HG02642 (cell line): Measurements from ENCODE around the gene PTPRM.

ENCODE experiments used
- ATAC-seq: cut with Tn5 transposase; IDR thresholded peaks from one replicate; pipeline ENCODE4 v1.9.1; 2021; ENCODE audit warnings: mild to moderate bottlenecking; ENCODE audit not compliant: unreplicated experiment, poor library complexity

PTPRM gene

GRCh38 chr18:7749008-7749405, 181.9 kb downstream of the PTPRM start:
- no peak for ATAC-seq

- ATAC-seq, result no peak
Observed at GRCh38 chr18:7749510-7749981, 182.4 kb downstream of the PTPRM start.

- ATAC-seq, result no peak
Observed at GRCh38 chr18:7750095-7750663, 183.1 kb downstream of the PTPRM start.

DNA sequence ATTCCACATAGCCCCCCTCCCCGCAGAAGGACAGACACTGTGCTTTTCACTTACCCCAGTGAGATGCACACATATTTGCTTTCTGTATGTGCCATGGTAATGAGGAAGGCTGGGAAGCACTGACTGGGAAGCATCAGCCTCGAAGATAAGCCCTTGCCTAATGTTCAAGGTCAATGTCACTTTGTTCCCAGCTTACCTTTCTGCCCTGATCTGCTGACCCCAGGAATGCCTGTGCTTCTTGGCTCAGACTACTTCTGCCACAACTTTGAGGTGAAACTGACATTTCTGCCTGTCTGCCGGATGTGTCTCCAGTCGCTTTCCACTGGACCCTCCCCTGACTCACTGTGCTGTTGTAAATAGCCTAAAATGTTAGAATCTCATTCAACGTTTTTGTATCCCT, 183.8 kb downstream of the PTPRM start:
- ATAC-seq, result no peak

DNA sequence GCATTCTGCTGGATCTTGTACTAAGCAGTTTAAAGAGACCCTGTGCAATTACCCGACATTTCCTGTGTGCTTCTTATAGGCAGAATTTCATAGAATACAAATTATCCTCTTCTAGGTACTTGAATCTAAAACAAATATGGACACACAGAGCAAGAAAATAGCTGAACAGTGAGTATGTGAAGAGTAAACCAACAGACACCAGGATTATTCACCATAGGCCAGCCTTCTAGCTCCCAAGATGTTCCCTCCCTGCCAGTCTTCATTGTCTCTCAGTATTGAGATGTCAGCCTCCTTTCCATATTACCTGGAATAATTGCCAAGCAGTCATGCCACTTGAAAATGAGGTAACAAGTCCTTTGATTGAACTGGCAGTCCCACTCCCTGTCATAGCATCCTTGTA, 187.1 kb downstream of the PTPRM start:
- no peak for ATAC-seq

DNA sequence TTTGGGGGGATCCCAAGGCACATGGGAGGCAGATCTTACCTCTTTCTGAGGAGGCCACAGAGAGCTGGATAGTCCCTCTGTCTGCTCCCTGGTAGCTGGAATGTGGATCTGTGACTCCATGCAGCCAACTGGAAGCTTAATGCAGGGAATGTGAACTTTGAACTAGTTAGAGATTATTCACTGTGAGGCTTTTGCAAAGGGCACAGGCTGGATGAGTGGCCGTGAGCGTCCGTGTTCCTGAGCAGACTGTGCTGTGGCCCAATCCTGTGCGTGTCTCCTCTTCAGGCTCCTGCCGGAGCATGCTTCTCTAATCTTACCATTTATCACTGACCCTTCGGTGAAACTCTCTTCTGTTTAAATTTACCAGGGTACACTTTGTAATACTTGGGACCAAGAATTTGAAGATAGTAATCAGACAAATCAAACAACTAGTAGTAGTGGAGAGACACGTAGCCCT, 187.6 kb downstream of the PTPRM start:
- no peak for ATAC-seq

DNA sequence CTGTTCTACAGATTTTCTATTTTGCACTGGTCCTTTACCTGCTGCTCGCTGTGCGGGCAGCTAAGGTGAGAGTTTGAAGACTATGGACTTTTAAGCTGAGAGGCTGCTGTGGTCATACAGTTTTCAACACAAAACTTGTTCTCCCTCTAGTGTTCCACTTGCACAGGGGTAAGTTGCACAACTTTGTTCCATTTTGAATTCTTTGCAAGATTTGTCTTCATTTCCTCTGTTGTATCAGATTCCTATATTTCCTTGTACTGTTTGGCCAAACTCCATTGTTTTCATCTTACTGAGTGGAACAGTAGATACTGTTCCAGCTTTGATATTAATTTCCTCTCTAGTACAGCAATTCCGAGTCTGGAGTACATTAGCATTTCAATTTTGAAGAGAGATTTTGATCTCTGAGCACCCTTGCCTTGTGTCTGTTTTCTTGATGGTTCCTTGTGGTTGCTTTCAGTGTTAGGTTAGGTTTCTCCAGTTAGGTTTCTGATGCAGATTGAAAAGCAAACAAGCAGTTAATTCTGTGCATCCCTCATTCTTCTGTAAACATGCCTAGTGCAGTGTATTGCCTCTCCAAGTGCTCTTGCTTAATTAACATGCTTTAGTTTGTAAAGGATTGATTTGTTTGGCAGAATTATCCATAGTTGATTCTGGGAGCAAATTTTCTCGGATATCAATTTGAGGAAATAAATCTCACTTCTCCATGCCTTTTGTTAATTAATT, 188.8 kb downstream of the PTPRM start:
- no peak for ATAC-seq

- ATAC-seq, result no peak
Observed at GRCh38 chr18:7757175-7757574, 190.1 kb downstream of the PTPRM start.

- ATAC-seq, result no peak
Observed at GRCh38 chr18:7758764-7759163, 191.6 kb downstream of the PTPRM start.

DNA sequence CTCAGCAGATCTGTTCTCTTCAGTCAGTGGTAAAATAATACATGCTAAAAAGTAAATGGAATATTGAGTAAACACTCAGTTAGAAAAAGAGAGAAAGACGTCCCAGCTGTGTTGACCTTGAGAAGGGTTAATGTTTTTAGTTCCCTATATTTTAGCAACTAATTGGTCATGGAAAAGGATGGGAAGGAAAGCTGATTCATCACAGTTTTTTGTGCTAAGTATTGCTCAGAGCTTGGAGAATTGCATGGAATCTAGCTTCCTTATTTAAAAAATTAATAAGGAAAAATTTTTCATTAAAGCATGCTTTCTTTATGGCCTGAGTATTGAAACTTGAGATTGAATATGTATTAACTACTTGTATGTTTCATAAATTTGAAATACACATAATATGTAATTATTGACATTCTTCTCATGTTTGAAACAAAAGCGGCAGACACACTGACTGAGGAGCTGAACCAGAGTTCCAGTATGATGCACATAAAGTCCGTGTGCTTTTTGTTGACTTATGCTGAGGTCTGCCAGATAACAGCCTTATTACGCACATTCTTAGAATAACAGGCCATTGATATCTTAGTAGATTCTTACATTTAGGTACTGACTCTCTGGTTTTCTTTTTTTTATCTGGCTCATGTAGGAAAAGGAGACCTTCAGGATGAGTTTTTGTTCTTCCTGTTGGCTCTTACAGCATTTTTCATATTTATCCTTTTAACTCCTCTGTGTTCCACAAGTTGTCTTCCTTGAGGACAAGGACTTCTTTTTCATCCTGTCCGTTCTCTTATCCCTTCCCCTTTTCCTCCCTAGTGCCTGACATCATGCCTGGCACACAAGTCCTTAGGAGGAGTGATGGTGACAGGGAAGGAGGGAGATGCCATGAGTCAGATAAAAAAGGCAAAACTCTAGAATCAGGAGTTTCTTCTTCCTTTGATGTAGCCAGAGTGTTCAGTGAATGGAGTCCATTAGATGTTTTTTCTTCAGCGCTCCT, 194.1 kb downstream of the PTPRM start:
- ATAC-seq, result no peak

GRCh38 chr18:7764405-7764804, 197.3 kb downstream of the PTPRM start:
- no peak for ATAC-seq

GRCh38 chr18:7766346-7766745, 199.2 kb downstream of the PTPRM start:
- ATAC-seq, result no peak

GRCh38 chr18:7766817-7767216, 199.7 kb downstream of the PTPRM start:
- no peak for ATAC-seq

- ATAC-seq, result no peak
Observed at GRCh38 chr18:7770908-7771307, 203.8 kb downstream of the PTPRM start.

DNA sequence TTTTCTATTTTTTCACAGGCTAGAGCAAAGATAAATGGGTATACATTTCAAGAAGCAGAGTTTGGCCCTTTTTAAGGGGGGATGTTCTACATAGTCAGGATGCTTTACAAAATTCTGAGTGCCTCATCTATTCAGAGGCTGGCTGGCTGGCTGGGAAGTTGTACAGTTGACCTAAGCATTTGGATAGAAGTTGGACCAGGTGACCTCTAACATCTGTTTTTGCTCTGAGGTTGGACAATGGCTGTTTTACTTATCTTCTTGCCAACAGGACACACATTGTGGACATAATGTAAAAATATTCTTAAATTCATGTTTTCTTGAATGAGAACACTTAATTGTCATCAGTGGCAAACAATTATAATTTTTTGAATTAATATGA, 205.4 kb downstream of the PTPRM start:
- ATAC-seq, result no peak

DNA sequence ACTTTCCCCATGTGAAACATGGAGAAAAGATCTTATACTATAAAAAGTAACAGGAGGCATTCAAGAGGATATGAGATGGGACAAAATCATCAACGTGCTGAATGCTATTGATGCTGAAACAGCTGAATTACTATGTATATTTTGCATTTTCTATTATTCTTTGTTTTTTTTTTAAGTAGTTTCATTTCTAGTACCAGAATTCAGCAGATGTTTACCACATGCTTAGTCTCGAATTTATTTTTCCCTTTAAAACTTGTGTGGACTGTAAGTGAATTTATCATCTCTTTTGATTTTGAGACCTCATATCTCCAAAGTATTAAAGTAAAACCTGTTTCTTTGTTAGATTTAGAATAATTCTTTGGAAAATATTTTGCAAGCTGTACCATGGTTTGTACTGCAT, 205.8 kb downstream of the PTPRM start:
- no peak for ATAC-seq

DNA sequence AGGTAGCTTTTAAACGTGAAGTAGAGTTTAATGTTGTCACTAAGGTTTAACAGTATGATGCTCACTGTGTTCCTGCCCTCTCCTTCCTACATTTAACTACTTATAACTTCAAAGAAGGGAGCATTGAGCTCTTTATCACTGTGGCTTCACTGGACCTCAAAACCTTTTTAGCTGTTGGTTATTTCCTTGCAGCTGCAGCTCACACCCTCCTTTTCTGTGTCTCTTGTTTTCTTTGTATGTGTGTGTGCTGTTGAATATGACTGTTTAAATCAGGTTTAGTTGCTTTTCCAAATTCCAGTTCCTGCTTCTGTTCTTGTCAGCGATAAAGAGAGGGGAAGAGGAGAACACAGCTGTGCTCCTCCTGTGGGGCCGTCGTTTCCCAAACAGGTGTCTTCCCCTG, 208.0 kb downstream of the PTPRM start:
- ATAC-seq, result no peak

DNA sequence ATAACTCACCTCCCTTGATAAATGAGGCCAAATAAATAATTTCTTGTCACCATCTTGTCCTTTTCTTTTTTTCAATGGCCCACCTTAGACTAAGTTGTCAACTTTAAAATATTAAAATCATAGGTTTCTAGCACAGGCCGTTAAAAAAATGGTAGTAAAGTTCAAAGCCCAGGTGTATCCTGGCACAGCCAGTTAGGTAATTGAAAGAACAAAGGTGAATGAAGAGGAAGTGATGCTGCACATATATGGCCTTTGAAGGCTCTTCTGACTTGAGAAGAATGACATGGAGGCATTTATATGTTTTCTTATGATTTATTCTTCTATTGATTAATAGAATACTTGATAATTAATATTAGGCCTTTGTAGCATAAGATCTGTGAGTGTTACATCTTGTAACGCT, 208.7 kb downstream of the PTPRM start:
- no peak for ATAC-seq

DNA sequence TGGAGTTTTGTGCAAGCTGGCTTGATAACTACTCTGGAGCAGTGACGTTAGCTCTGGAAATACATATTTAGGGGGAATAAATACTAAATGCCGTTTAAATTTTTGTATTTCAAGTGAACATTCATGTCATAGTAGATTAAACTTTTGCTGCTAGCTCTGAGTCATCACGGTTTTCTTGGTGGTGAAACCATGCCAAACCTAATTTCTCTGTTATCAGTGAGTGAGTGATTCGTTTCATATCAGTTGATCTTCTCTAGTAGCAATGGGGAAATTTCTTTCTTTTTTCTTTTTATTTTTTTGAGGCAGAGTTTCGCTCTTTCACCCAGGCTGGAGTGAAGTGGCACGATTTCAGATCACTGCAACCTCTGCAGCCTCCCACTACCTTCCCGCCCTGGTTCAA, 211.1 kb downstream of the PTPRM start:
- no peak for ATAC-seq

- no peak for ATAC-seq
Observed at GRCh38 chr18:7779211-7779610, 212.1 kb downstream of the PTPRM start.

DNA sequence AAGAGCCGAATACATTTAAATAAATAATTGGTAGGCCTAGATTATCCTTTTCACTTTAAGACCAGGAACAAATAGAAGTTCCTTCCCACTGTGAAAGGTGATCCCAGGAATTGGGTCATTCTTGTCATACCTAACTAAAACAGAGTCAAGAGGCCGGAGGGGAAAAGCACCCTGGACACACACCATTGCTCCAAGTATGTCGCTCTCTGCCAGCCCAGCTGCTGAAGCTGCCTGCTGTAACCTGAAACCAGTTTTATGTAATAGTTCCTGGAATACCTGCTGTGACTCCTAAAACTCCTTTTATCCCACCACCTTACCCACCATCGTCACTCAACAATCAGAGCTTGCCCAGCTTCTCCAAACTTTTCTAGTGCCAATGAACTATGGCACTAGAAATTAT, 217.1 kb downstream of the PTPRM start:
- no peak for ATAC-seq
